NB4 (cell line): ENCODE results near the gene PALD1.

Experiments used
- POLR2A ChIP-seq: IDR thresholded peaks from 2 replicates; pipeline ENCODE4 v1.6.1; 2011; ENCODE audit warnings: mild to moderate bottlenecking; ENCODE audit not compliant: insufficient read length; ENCODE audit errors: extremely low read depth
- TF ChIP-seq, protein P1 (sequence below): IDR thresholded peaks from one replicate; pipeline ENCODE4 v1.5.1; 2012; ENCODE audit warnings: low read depth, low read length
- TF ChIP-seq, protein P2 (sequence below): IDR thresholded peaks from 2 replicates; pipeline ENCODE4 v1.6.1; 2011; ENCODE audit warnings: low read depth, low read length

- TF ChIP-seq, protein P1, sequence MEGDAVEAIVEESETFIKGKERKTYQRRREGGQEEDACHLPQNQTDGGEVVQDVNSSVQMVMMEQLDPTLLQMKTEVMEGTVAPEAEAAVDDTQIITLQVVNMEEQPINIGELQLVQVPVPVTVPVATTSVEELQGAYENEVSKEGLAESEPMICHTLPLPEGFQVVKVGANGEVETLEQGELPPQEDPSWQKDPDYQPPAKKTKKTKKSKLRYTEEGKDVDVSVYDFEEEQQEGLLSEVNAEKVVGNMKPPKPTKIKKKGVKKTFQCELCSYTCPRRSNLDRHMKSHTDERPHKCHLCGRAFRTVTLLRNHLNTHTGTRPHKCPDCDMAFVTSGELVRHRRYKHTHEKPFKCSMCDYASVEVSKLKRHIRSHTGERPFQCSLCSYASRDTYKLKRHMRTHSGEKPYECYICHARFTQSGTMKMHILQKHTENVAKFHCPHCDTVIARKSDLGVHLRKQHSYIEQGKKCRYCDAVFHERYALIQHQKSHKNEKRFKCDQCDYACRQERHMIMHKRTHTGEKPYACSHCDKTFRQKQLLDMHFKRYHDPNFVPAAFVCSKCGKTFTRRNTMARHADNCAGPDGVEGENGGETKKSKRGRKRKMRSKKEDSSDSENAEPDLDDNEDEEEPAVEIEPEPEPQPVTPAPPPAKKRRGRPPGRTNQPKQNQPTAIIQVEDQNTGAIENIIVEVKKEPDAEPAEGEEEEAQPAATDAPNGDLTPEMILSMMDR = no peak
- TF ChIP-seq, protein P2, sequence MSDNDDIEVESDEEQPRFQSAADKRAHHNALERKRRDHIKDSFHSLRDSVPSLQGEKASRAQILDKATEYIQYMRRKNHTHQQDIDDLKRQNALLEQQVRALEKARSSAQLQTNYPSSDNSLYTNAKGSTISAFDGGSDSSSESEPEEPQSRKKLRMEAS = no peak
- TF ChIP-seq POLR2A = no peak
Observed at GRCh38 chr10:70564113-70564725, 85.7 kb downstream of the PALD1 start.
